H9 (cell line): ENCODE measurements around the gene GTF2A1. TPM values are rescaled to one million over a fixed set of nuclear protein-coding genes. Genes with fewer than 3 reads are reported as not detected.

Source experiments
- DNase-seq: peaks from one replicate; pipeline ENCODE4 v3.0.0-alpha.2; 2017
- H2AFZ ChIP-seq: one replicate; pipeline ENCODE4 v1.6.1; 2013; ENCODE audit warnings: mild to moderate bottlenecking, low read length, control low read depth, moderate library complexity
- H2AK5ac ChIP-seq: 2 replicates; pipeline ENCODE4 v1.6.1; 2013; ENCODE audit warnings: low read length, control low read depth, mixed read lengths; ENCODE audit not compliant: insufficient read length
- H2BK120ac ChIP-seq: one replicate; pipeline ENCODE4 v1.6.1; 2013; ENCODE audit warnings: low read depth, mild to moderate bottlenecking, low read length, control low read depth, inconsistent platforms; ENCODE audit not compliant: poor library complexity, severe bottlenecking
- H2BK12ac ChIP-seq: 2 replicates; pipeline ENCODE4 v1.6.1; 2013; ENCODE audit warnings: low read length, control low read depth, mixed read lengths, low read depth; ENCODE audit not compliant: insufficient read length
- H2BK15ac ChIP-seq: 2 replicates; pipeline ENCODE4 v1.6.1; 2013; ENCODE audit warnings: low read depth, low read length, control low read depth
- H2BK20ac ChIP-seq: one replicate; pipeline ENCODE4 v1.6.1; 2013; ENCODE audit warnings: low read depth, mild to moderate bottlenecking, low read length, control low read depth, inconsistent platforms; ENCODE audit not compliant: poor library complexity, severe bottlenecking
- H2BK5ac ChIP-seq: 2 replicates; pipeline ENCODE4 v1.6.1; 2013; ENCODE audit warnings: low read length, control low read depth, mixed read lengths; ENCODE audit not compliant: insufficient read length
- H3K14ac ChIP-seq: 2 replicates; pipeline ENCODE4 v1.6.1; 2013; ENCODE audit warnings: low read length, control low read depth; ENCODE audit not compliant: insufficient read depth
- H3K18ac ChIP-seq: 2 replicates; pipeline ENCODE4 v1.6.1; 2013; ENCODE audit warnings: low read depth, mild to moderate bottlenecking, mixed read lengths, low read length, control low read depth; ENCODE audit not compliant: insufficient read length
- H3K23ac ChIP-seq: 2 replicates; pipeline ENCODE4 v1.6.1; 2013; ENCODE audit warnings: low read length, control low read depth, mixed read lengths, low read depth; ENCODE audit not compliant: insufficient read length
- H3K23me2 ChIP-seq: 2 replicates; pipeline ENCODE4 v1.6.1; 2013; ENCODE audit warnings: low read depth, mild to moderate bottlenecking, mixed read lengths, low read length, control low read depth; ENCODE audit not compliant: insufficient read length, poor library complexity, severe bottlenecking
- H3K27ac ChIP-seq: 2 replicates; pipeline ENCODE4 v1.5.1; 2013; ENCODE audit warnings: low read length, control low read depth, mixed read lengths, low read depth; ENCODE audit not compliant: insufficient read length
- H3K27me3 ChIP-seq: 2 replicates; pipeline ENCODE4 v1.6.1; 2013; ENCODE audit warnings: low read length, control low read depth, inconsistent platforms; ENCODE audit not compliant: insufficient read depth
- H3K4ac ChIP-seq: 2 replicates; pipeline ENCODE4 v1.6.1; 2013; ENCODE audit warnings: low read depth, mild to moderate bottlenecking, control low read depth, inconsistent platforms, low read length, moderate library complexity
- H3K4me1 ChIP-seq: 2 replicates; pipeline ENCODE4 v1.6.1; 2013; ENCODE audit warnings: low read length, control low read depth, inconsistent platforms; ENCODE audit not compliant: insufficient read depth
- H3K4me2 ChIP-seq: 2 replicates; pipeline ENCODE4 v1.6.1; 2013; ENCODE audit warnings: low read length, control low read depth, mixed read lengths; ENCODE audit not compliant: insufficient read length, insufficient read depth
- H3K56ac ChIP-seq: 2 replicates; pipeline ENCODE4 v1.6.1; 2013; ENCODE audit warnings: low read depth, mild to moderate bottlenecking, mixed read lengths, low read length, control low read depth; ENCODE audit not compliant: insufficient read length
- H3K79me1 ChIP-seq: 2 replicates; pipeline ENCODE4 v1.6.1; 2013; ENCODE audit warnings: low read depth, mild to moderate bottlenecking, moderate library complexity, low read length, control low read depth, inconsistent platforms; ENCODE audit not compliant: insufficient read depth, poor library complexity, severe bottlenecking
- H3K79me2 ChIP-seq: 2 replicates; pipeline ENCODE4 v1.6.1; 2013; ENCODE audit warnings: low read length, control low read depth, inconsistent platforms; ENCODE audit not compliant: insufficient read depth
- H3K9ac ChIP-seq: 2 replicates; pipeline ENCODE4 v1.6.1; 2013; ENCODE audit warnings: low read length, control low read depth, mixed read lengths; ENCODE audit not compliant: insufficient read length; ENCODE audit errors: extremely low read depth
- H3K9me3 ChIP-seq: one replicate; pipeline ENCODE4 v1.6.1; 2013; ENCODE audit warnings: low read depth, low read length, inconsistent platforms; ENCODE audit not compliant: control insufficient read depth
- H3T11ph ChIP-seq: one replicate; pipeline ENCODE4 v1.6.1; 2013; ENCODE audit warnings: mild to moderate bottlenecking, low read length, control low read depth, inconsistent platforms
- H4K20me1 ChIP-seq: one replicate; pipeline ENCODE4 v1.6.1; 2013; ENCODE audit not compliant: control insufficient read depth, insufficient read length, insufficient read depth
- H4K5ac ChIP-seq: 2 replicates; pipeline ENCODE4 v1.6.1; 2013; ENCODE audit warnings: low read depth, mild to moderate bottlenecking, mixed read lengths, low read length, control low read depth; ENCODE audit not compliant: insufficient read length
- H4K8ac ChIP-seq: replicated peaks from 2 replicates; pipeline ENCODE4 v1.6.1; 2013; ENCODE audit warnings: low read length, control low read depth, mixed read lengths, low read depth; ENCODE audit not compliant: insufficient read length
- H4K91ac ChIP-seq: 2 replicates; pipeline ENCODE4 v1.6.1; 2013; ENCODE audit warnings: low read depth, mild to moderate bottlenecking, moderate library complexity, mixed read lengths, low read length, control low read depth; ENCODE audit not compliant: insufficient read length
- H3K27ac Mint-ChIP-seq, 3 experiments: 2 replicates in 2 of 3; 3 replicates in 1 of 3; pipeline ENCODE4 v1.8.0; 2020 to 2021; ENCODE audit warnings: mixed read lengths in 3 of 3, mild to moderate bottlenecking in 1 of 3, moderate library complexity in 1 of 3
- H3K27me3 Mint-ChIP-seq: 2 replicates; pipeline ENCODE4 v1.8.0; 2021; ENCODE audit warnings: low read depth, mild to moderate bottlenecking, moderate library complexity, mixed read lengths
- H3K36me3 Mint-ChIP-seq, 3 experiments: 2 replicates in 2 of 3; 3 replicates in 1 of 3; pipeline ENCODE4 v1.8.0; 2020 to 2021; ENCODE audit warnings: low read depth in 3 of 3, mixed read lengths in 3 of 3; ENCODE audit not compliant: insufficient read depth in 1 of 3
- H3K4me1 Mint-ChIP-seq, 2 experiments: 2 replicates each; pipeline ENCODE4 v1.8.0; 2020; ENCODE audit warnings: mixed read lengths in 2 of 2
- H3K4me3 Mint-ChIP-seq, 2 experiments: 2 replicates in 1 of 2; 3 replicates in 1 of 2; pipeline ENCODE4 v1.8.0; 2020 to 2021; ENCODE audit warnings: mild to moderate bottlenecking in 2 of 2, mixed read lengths in 2 of 2, moderate library complexity in 1 of 2
- H3K9me3 Mint-ChIP-seq, 2 experiments: 2 replicates in 1 of 2; 3 replicates in 1 of 2; pipeline ENCODE4 v1.8.0; 2020; ENCODE audit warnings: mild to moderate bottlenecking in 2 of 2, mixed read lengths in 2 of 2, moderate library complexity in 1 of 2
- WGBS: extraction: QIAGEN DNeasy Blood & Tissue Kit; methylation state at CpG from one replicate; pipeline ENCODE4 v1.1.7; 2013; ENCODE audit warnings: missing lambda C conversion rate, low lambda C conversion rate, mixed read lengths; ENCODE audit not compliant: insufficient read length; ENCODE audit errors: extremely low coverage; 5-methylcytosine and 5-hydroxymethylcytosine counted together
- total RNA-seq: library from RNA; stranded (reverse); gene quantifications from 2 replicates; pipeline ENCODE4 v1.2.1, GENCODE V29; 2021
- TF ChIP-seq, protein P1 (sequence below): fragments of 200-600 bp; sonication (generic); conservative IDR thresholded peaks from 3 replicates; pipeline ENCODE4 v1.8.0; 2021; ENCODE audit warnings: antibody characterized with exemption, mild to moderate bottlenecking

Gene GTF2A1
- total RNA-seq, 1 experiment from 2014 or later, result 43.0 TPM

DNA sequence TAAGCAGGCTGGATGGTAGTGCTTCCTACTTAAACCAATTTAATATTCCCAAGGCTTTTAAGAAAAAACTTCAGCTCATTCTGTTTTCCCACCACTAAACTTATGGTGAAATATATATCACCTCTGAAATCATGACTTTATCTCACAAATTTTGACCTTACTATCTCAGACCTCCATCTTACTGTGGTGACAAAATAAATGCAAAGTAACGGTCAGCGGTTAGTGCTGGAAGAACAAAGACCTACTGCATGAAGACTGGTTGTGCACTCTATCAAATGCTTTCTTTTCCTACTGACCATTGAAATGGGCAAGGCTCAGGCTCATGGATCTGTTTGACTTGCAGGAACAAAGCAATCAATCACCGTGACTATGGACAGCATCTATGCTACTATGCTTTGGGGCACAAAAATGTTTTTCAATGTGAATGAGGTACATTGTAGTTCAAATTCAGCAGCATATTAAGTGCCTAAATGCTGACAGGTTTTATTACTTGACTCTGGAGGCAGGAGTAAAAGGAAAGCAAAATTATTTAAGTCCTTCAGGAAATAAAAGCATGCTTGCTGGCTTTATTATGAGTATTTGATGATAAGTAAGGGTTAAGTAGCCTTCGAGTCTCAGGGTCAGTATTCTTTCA, 43.1 kb upstream of the GTF2A1 start:
- H3K4me3 Mint-ChIP-seq, result no peak overlapping the region
- Histone ChIP-seq H2BK20ac (no peak overlapping the region), H2BK120ac (no peak overlapping the region), H2BK15ac (no peak overlapping the region), H3K14ac (no peak overlapping the region), H3K79me2 (no peaks in the 10 kb centered on the region), H3K56ac (no peak overlapping the region), H2AFZ (no peak overlapping the region), H2BK5ac (no peak overlapping the region), H3K4me2 (no peak overlapping the region), H4K91ac (no peak overlapping the region), H3K23ac (no peak overlapping the region), H3K9ac (no peak overlapping the region), H4K20me1 (no peaks in the 10 kb centered on the region), H3K79me1 (no peaks in the 10 kb centered on the region), H2BK12ac (no peak overlapping the region), H4K8ac (no peak overlapping the region), H3K23me2 (no peaks in the 10 kb centered on the region), H3K27ac (no peak overlapping the region), H3K9me3 (no peaks in the 10 kb centered on the region), H2AK5ac (no peak overlapping the region), H3K27me3 (no peaks in the 10 kb centered on the region), H3K4ac (no peak overlapping the region), H3T11ph (no peak overlapping the region), H3K4me1 (peaks cover 3% of the 10 kb centered on the region; the same call in 1 of the 2 replicates), H4K5ac (no peak overlapping the region), H3K18ac (no peak overlapping the region)
- peak overlapping the region in 2 of 3 experiments; percentile 0 to 13; a peak in 1 of 7 replicates for H3K27ac Mint-ChIP-seq
- no peak for DNase-seq
- peaks cover 19 to 23% of the 10 kb centered on the region in 2 experiments for H3K4me1 Mint-ChIP-seq
- no peaks in the 10 kb centered on the region for H3K9me3 Mint-ChIP-seq
- peaks cover 11 to 19% (median 13%) of the 10 kb centered on the region in 3 experiments; a peak in 6 of 7 replicates for H3K36me3 Mint-ChIP-seq
- H3K27me3 Mint-ChIP-seq, result no peaks in the 10 kb centered on the region
- WGBS, result no CpG with 5 or more reads among the region's 4 CpGs
- TF ChIP-seq, protein P1, sequence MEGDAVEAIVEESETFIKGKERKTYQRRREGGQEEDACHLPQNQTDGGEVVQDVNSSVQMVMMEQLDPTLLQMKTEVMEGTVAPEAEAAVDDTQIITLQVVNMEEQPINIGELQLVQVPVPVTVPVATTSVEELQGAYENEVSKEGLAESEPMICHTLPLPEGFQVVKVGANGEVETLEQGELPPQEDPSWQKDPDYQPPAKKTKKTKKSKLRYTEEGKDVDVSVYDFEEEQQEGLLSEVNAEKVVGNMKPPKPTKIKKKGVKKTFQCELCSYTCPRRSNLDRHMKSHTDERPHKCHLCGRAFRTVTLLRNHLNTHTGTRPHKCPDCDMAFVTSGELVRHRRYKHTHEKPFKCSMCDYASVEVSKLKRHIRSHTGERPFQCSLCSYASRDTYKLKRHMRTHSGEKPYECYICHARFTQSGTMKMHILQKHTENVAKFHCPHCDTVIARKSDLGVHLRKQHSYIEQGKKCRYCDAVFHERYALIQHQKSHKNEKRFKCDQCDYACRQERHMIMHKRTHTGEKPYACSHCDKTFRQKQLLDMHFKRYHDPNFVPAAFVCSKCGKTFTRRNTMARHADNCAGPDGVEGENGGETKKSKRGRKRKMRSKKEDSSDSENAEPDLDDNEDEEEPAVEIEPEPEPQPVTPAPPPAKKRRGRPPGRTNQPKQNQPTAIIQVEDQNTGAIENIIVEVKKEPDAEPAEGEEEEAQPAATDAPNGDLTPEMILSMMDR, result no peak
